GM21515 (cell line): ENCODE data around the gene TAF6.
"Not testable (repeated sequence)": the region's sequence is repeated elsewhere in the genome, so short reads cannot be mapped to it uniquely, and the experiment has no call there.

ENCODE experiments used
- ATAC-seq: cut with Tn5 transposase; IDR thresholded peaks from one replicate; pipeline ENCODE4 v1.9.1; 2021; ENCODE audit not compliant: unreplicated experiment

The TAF6 gene

DNA sequence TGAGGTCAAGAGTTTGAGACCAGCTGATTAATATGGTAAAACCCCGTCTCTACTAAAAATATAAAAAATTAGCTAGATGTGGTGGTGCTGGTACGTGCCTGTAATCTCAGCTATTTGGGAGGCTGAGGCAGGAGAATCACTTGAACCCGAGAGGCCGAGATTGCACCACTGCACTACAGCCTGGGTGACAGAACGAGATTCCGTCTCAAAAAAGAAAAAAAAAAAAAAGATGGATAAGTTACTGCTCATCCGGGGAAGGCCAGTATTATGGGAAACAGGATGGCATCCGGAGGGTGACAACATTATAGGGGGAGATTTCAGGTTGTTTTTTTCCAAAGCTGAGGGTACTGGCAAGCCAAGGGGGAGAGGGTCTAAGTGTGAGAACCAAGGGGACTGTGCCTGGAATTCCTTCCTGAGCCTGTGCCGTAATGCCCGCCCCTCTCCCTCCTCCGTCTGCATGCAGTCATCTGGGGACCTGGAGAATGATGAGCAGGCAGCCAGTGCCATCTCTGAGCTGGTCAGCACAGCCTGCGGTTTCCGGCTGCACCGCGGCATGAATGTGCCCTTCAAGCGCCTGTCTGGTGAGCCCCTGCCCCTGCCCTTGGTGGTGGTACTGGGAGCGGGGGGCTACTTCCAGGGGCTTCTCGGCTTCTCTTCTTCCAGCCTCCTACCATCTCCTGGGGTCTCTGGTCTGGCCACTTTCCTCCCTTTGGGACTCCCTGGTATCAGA is 33.9 kb upstream of the TAF6 start:
- no peak for ATAC-seq

DNA sequence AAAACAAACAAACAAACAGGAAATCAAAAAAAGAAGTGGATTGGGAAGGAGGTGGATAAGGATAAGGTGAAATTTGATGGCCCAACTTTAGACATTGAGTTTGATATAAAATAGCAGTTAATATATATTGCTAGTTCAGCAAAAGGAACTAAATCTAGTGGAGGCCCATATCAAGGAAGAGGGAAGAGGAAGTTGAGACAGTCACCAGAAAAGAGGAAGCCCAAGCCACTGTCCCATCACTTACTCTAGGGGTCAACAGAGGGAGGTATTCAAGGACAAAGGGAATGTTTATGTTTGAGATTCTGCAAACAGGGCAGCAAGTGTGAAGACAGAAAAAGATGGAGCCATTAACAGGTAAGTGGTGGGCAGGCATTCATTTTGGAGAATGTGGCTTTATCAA is 33.2 kb upstream of the TAF6 start:
- ATAC-seq = no peak

- peak; percentile 98 for ATAC-seq
Measured at GRCh38 chr7:100148559-100149328, 29.6 kb upstream of the TAF6 start, which contains the start of gene LAMTOR4. Gene LAMTOR4, plus strand, starts transcription at chr7:100148918. Its CDS starts 55 bp downstream, at chr7:100148973.

GRCh38 chr7:100148225-100148558 is 29.0 kb upstream of the TAF6 start:
- ATAC-seq = no peak

DNA sequence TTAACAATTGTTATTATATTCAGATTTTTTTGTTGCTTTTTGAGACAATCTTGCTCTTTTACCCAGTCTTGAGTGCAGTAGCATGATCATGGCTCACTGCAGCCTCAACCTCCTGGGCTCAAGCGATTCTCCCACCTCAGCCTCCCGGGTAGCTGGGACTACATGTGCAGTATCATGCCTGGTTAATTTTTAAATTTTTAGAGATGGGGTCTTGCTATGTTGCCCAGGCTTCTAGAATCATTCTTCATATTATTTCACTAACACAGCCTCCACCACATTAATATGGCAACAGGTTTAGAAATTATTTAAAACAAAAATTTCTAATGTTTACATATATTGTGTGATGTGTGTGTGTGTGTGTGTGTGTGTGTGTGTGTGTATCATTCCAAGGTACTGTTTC is 28.1 kb upstream of the TAF6 start:
- ATAC-seq = no peak

DNA sequence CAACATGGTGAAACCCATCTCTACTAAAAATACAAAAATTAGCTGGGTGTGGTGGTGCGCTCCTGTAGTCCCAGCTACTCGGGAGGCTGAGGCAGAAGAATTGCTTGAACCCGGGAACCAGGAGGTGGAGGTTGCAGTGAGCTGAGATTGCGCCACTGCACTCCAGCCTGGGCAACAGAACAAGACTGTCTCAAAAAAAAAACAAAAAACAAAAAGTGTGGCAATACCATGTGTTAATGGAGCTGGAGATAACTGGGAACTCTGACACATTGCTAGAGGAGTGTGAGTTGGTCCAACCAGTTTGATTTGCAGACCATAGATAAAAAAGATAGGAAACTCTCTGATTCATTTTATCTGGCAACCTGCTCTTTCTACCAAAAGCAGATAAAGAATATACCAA is 27.2 kb upstream of the TAF6 start:
- not testable (repeated sequence) for ATAC-seq

GRCh38 chr7:100142461-100142860 is 23.3 kb upstream of the TAF6 start:
- ATAC-seq = no peak

DNA sequence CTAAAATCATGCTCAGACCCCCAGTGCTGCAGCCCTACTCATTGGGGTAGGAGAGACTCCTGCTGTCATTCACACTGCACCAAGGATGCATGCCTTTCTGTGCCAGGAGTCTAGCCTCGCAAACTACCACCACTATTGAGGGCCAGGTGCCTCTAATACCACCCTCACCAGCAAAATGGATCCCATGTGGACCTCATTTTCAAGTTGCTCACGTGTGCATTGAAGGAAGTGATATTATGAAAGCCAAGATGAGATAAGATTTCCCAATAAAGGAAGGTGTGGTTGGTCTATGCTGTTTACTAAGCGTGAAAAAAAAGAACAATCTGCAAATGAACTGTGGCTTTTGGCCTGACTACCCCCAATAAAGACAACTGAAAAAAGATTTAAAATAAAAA is 22.4 kb upstream of the TAF6 start:
- no peak for ATAC-seq

DNA sequence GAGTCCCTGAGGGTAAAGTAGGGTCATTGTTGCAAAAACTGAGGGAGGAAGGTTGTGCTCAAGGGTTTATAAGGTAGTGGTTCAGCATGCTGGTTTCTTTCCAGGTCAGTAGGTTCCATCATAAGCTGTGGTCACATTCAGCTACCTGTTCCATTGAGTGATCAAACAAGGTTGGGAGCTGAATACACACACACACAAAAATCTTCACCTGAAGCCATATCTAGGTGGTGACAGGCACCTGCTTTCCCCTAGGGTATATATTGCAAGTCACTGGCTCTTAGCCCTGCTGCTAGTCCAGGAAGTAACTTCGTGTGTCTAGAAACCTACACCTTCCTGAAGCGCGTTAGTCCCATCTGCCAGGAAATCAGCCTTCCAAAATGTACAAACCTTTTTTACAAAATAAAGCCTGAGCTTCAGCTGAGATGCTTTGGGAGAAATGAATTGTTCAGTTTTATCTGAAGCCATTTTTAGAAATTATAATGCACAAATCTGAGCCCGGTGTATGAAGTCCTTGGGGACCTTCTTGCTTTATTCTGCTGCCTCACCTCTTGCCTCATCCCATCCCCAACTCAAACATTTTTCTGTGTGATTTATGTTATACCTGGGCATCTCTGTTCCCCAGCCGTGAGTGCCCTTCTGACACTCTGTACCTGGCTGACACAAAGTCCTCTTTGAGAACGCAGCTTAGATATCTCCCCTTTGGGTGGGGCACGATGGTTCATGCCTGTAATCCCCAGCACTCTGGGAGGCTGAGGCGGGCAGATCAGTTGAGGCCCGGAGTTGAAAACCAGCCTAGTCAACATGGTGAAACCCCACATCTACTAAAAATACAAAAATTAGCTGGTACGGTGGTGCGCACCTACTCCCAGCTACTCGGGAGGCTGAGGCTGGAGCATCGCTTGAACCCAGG is 18.9 kb upstream of the TAF6 start:
- no peak for ATAC-seq

DNA sequence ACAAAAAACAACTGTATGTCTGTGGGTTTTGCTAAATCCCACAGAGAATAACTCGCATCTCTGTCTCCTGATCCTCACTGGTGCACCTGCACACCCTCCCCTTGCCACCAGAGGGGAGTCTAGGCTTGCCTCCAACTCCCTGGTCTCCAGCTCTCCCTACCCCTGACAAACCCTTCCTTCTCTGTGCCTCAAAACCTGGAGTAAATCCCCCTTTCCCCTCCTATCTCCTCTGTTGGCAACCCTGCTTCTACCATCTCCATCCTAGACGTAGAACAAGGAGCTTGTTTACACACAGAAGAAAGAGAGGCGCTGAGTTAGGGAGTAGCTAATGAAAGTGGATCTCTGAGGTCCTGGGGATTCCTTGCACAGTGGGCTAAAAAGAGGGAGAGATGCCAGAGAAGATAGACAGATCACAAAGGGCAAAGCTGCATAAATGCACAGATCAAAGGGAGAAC is 13.6 kb upstream of the TAF6 start:
- ATAC-seq = peak; percentile 51

GRCh38 chr7:100132126-100132525 is 13.0 kb upstream of the TAF6 start:
- no peak for ATAC-seq

DNA sequence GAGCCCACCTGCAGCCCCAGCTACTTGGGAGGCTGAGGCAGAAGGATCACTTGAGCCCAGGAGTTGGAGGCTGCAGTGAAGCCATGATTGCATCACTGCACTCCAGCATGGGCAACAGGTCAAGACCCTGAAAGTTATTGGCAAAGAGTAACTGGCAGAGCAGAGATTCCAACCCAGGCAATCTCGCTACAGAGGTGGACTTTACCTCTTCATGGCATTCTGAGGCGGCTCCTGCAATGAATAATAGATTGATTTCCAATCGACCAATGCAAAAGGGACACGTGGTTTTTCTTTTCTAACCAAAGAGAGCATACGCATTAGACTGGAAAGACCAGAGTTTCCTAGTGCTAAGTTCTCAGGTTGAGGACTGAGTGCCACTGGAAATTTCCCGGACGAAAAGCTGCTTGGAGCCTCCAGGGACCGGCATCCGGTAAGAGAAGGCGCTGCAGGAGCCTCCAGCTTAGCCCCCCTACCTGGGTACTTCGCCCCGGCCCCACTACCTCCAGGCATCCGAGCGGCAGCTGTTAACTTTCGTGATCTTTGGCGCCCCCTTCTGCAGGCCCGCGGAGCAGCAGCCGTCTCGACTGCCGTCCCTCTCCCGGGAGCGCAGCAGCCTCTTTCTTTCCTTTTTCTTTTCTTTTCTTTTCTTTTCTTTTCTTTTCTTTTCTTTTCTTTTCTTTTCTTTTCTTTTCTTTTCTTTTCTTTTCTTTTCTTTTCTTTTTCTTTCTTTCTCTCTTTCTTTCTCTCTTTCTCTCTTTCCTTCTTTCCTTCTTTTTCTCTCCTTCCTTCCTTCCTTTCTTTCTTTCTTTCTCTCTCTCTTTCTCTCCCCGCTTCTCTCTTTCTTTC is 11.7 kb upstream of the TAF6 start:
- no peak for ATAC-seq

DNA sequence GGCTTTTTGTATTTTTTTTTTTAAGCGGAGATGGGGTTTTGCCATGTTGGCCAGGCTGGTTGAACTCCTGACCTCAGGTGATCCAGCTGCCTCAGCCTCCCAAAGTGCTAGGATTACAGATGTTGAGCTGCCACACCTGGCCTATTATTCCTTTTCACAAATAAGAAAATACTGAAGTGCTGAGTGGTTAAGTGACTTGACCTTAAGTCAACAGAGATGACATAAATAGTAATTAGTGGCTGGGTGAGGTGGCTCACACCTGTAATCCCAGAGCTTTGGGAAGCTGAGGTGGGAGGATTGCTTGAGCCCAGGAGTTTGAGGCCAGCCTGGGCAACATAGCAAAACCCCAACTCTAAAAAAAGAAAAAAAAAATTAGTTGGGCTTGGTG is 11.1 kb upstream of the TAF6 start:
- not testable (repeated sequence) for ATAC-seq

DNA sequence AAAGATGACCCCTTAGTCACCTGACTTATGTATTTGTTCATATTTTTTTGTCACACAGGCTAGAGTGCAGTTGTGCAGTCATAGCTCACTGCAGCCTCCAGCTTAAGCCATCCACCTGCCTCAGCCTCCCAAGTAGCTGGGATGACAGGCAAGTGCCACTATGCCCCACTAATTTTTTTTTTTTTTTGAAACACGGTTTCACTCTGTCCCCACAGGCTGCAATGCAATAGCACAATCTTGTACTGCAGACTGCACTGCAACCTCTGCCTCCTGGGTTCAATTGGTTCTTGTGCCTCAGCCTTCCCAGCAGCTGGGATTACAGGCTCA is 9.4 kb upstream of the TAF6 start:
- ATAC-seq = no peak

DNA sequence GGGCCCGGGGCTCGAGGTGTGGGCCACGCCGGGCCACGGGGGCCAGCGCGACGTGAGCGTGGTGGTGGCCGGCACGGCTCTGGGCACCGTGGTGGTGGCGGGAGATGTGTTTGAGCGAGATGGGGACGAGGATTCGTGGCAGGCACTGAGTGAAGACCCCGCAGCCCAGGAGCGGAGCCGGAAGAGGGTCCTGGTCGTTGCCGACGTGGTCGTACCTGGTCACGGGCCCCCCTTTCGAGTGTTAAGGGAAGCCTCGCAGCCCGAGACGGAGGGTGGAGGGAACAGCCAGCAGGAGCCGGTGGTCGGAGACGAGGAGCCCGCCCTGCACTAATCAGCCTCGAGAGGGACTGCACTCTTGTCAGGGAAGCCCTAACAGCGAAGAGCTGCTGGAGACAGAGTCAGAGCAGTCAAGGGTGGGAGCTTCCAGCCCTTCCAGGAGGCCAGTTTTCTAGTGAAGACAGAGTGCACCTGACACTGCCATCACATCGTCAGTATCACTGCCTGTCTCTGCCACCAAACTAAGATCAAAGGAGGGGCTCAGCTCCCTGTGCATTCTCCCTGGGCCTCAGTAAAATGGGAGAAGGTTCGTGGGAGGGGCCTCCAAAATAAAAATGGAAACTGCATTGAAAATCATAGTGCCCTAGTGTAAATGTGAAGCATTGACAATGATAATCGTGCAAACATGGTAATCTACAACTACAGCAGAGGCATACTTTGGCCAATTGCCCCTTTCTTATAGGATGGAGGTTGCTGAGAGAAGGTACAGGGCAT is 8.9 kb upstream of the TAF6 start:
- ATAC-seq = peak; percentile 1

- ATAC-seq = peak; percentile 58
Measured at GRCh38 chr7:100126931-100127865, 8.0 kb upstream of the TAF6 start, which contains the start of gene MBLAC1. Gene MBLAC1, plus strand, starts transcription at chr7:100126967. Its CDS starts 429 bp downstream, at chr7:100127396.

- peak; percentile 26 for ATAC-seq
Measured at GRCh38 chr7:100126239-100126930, 7.2 kb upstream of the TAF6 start.
